Lower lobe of right lung (tissue), 2 donors: ENCODE results near the gene AOAH. TPM values are rescaled to one million over a fixed set of nuclear protein-coding genes. Genes with fewer than 3 reads are reported as not detected.

Source experiments
- ATAC-seq, 2 donors: fragments of 200-7000 bp; cut with Tn5 transposase; one replicate each; pipeline ENCODE4 v1.9.1; 2020 to 2022; ENCODE audit warnings: mild to moderate bottlenecking in 2 of 2, moderate library complexity in 2 of 2
- DNase-seq: peaks from one replicate; pipeline ENCODE4 v3.0.0-alpha.2; 2020
- H3K27ac ChIP-seq: fragments of 200-600 bp; one replicate; pipeline ENCODE4 v1.8.0; 2022
- H3K27me3 ChIP-seq: fragments of 200-600 bp; one replicate; pipeline ENCODE4 v1.8.0; 2022; ENCODE audit warnings: low read depth
- H3K36me3 ChIP-seq: fragments of 200-600 bp; one replicate; pipeline ENCODE4 v1.8.0; 2022; ENCODE audit warnings: mild to moderate bottlenecking
- H3K4me1 ChIP-seq: fragments of 200-600 bp; one replicate; pipeline ENCODE4 v1.8.0; 2022
- H3K4me3 ChIP-seq: fragments of 200-600 bp; one replicate; pipeline ENCODE4 v1.8.0; 2022; ENCODE audit warnings: mild to moderate bottlenecking
- H3K9me3 ChIP-seq: fragments of 200-600 bp; one replicate; pipeline ENCODE4 v1.8.0; 2022
- CTCF ChIP-seq: fragments of 200-600 bp; IDR thresholded peaks from one replicate; pipeline ENCODE4 v1.8.0; 2022; ENCODE audit warnings: antibody characterized with exemption, mild to moderate bottlenecking
- intact Hi-C: fragments of 100-400 bp; cut with DNase I; formaldehyde crosslinking; loops from one replicate; pipeline ENCODE4 v1.11.0; 2022
- total RNA-seq: library from RNA; stranded (reverse); fragmentation: NEBNext Ultra II Directional; extraction: Animal tissue kit (Norgen Biotek cat#: 25700); gene quantifications from one replicate; pipeline ENCODE4 v1.2.1, GENCODE V29; 2021
- donor health status: DM: no; HTN: yes; CAD: no; lungs with severe emphysema.

Gene AOAH
- total RNA-seq, 1 donor from 2014 or later: 29.2 TPM

- ATAC-seq (no peak), DNase-seq (no peak)
- H3K27me3 ChIP-seq: no peaks in the 10 kb centered on the region
- H3K9me3 ChIP-seq: no peaks in the 10 kb centered on the region
- no peak overlapping the region for H3K4me3 ChIP-seq
- no peaks in the 10 kb centered on the region for H3K36me3 ChIP-seq
- H3K27ac ChIP-seq: no peak overlapping the region
- no peaks in the 10 kb centered on the region for H3K4me1 ChIP-seq
- no peak for TF ChIP-seq CTCF
- intact Hi-C loops: no loop called here
These were observed 186.2 kb downstream of the AOAH start for GRCh38 chr7:36538126-36538525.

- no peaks in the 10 kb centered on the region for H3K36me3 ChIP-seq
- H3K27ac ChIP-seq: no peak overlapping the region
- TF ChIP-seq CTCF: no peak
- H3K4me3 ChIP-seq: no peak overlapping the region
- H3K27me3 ChIP-seq: no peaks in the 10 kb centered on the region
- ATAC-seq: no peak
- no peaks in the 10 kb centered on the region for H3K9me3 ChIP-seq
- DNase-seq: no peak
- H3K4me1 ChIP-seq: no peaks in the 10 kb centered on the region
- intact Hi-C loops: no loop called here
These were observed 188.2 kb downstream of the AOAH start for GRCh38 chr7:36535866-36536664.

GRCh38 chr7:36533717-36534116, 190.6 kb downstream of the AOAH start:
- H3K27ac ChIP-seq: no peak overlapping the region
- ATAC-seq (peak in 1 of 2 donors; percentile 26), DNase-seq (no peak)
- no peaks in the 10 kb centered on the region for H3K9me3 ChIP-seq
- no peaks in the 10 kb centered on the region for H3K4me1 ChIP-seq
- no peak overlapping the region for H3K4me3 ChIP-seq
- intact Hi-C loops: no loop called here
- no peak for TF ChIP-seq CTCF
- no peaks in the 10 kb centered on the region for H3K27me3 ChIP-seq
- H3K36me3 ChIP-seq: no peaks in the 10 kb centered on the region

- no peaks in the 10 kb centered on the region for H3K36me3 ChIP-seq
- H3K27me3 ChIP-seq: no peaks in the 10 kb centered on the region
- intact Hi-C loops: no loop called here
- no peak overlapping the region for H3K27ac ChIP-seq
- DNase-seq: no peak
- no peaks in the 10 kb centered on the region for H3K9me3 ChIP-seq
- H3K4me3 ChIP-seq: no peak overlapping the region
- H3K4me1 ChIP-seq: no peaks in the 10 kb centered on the region
- no peak for ATAC-seq
- no peak for TF ChIP-seq CTCF
These were observed 191.3 kb downstream of the AOAH start for GRCh38 chr7:36532981-36533499.

GRCh38 chr7:36531951-36532350, 192.3 kb downstream of the AOAH start:
- Histone ChIP-seq H3K27me3 (no peaks in the 10 kb centered on the region), H3K4me1 (no peaks in the 10 kb centered on the region), H3K4me3 (no peak overlapping the region), H3K36me3 (no peaks in the 10 kb centered on the region), H3K9me3 (no peaks in the 10 kb centered on the region), H3K27ac (no peak overlapping the region)
- ATAC-seq: no peak
- TF ChIP-seq CTCF: no peak
- intact Hi-C loops: no loop called here
- no peak for DNase-seq
